ENCODE measurements around the gene ICA1.
"Not testable (repeated sequence)": the region's sequence is repeated elsewhere in the genome, so short reads cannot be mapped to it uniquely, and the experiment has no call there.

Gene ICA1

DNA sequence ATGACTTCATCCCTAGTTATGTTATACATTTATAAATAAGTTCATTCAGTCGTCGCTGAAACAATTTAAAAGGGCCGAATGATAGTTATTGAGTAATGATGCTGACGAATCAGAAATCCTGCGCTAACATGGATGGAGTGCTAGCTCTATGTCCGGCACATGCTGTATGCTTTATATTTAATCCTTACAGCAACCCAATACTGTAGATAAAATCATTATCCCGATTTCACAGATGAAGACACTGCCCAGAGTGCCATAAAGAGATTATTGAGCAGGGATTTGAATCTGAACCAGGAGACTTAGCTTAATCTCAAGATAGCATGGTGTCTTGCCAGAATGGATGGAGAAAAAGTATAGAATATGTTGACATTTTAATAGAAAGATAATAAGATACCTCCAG is 1.1 kb upstream of the ICA1 start:
- DNase-seq (ENCODE audit: low read depth in 2 of 2) = no peak

DNA sequence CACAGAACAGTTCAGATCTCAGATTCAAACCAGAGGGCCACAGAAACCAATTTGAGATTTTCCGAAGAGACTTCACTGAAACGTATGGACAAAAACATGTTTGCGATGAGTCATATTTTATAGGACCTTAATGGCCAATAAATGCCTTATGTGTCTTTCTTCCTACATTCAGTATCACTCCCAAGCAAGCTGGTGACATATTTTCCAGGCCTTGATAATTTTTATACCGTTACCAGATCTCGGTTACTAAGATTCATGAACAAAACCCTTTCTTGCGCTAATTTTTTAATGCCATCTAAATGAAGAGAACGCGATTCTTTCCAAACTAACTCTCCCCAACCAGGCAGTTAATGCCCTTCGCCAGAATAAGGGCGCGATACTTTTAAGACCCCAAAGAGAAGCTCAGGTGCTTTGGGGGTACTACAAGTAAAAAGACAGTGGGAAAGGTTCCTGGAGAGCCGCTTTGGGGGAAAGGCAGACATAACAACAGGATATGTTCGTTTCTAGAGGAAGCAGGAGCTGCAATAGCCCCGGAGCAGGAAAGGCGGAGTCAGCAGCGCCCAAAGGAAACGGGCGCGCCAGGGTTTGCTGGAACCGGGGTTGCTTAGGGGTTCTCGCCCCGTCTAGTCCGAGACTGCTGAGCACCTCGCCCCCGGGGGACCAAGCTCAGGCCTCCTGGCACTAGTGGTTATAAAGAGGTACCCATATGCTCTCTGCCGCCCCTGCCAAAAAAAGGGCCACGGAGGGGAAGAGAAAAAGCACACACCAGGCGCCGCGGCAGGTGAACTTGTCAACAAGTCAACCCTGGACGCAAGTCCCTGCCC is 884 bp downstream of the ICA1 start:
- no peak for DNase-seq (ENCODE audit: low read depth in 2 of 2)

DNA sequence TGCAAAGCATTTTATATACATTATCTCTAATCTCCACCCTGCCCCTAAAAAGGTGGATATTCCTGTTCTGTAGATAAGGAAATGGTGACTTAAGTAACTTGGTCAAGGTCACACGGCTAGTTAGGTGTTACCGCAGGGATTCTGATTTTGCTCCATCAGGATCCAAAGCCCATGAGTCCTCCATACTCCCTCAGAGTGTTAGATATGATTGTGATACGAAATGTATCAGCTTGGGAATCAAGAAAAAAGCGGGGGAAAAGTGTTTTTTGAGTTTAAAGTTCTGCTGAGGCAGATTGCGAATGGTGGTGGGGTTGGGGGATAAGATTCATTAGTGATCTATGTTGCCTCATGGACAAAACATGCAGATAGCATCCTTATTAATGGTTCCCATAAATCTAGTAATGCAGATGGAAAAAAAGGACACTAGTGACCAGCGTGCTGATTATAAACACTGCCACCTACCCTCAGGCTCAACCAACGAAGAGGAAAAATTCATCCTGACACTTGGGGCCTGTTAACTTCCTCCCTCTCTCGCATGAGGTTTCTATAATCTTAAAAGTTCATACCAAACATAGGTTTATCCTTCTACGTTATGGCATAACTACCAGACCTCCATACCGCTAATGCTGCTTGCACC is 2.3 kb downstream of the ICA1 start:
- DNase-seq (ENCODE audit: low read depth in 2 of 2) = no peak

DNA sequence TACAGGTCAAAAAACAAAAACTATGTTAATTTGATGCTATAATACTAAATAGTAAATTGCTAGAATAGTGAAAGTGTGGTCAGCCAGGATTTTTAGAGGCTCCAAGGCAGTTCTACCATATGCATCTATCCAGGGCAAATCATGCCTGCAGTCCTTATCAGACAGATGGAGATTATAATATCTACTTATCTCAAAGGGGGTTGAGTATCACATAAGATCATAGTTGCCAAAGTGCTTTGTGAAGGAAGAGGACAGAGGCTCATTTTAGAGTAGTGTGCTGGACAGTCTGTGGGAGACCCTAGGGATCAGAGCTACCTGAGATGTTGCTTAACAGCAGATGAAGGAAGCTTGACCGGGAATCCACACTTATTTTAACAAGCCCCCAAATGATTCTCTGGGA is 3.2 kb downstream of the ICA1 start:
- DNase-seq (ENCODE audit: low read depth in 2 of 2) = no peak

DNA sequence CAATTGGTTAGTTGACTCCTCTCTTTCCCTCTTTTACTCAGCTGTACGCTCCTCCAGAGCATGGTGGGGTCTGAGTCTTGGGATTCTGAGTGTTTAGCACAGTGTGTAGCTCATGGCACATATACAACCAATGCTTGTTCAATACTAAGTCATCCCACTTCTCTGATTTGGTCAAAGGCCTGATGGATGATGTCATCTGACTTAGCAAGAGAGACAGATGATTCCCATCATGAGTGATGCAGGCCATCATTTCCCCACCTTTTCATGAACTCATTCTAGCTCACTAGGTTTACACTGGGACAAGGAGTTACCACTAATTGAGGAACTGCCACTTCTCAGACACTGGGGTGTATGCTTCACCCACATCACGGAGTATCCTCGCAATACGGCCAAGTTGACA is 3.8 kb downstream of the ICA1 start:
- no peak for DNase-seq (ENCODE audit: low read depth in 2 of 2)

DNA sequence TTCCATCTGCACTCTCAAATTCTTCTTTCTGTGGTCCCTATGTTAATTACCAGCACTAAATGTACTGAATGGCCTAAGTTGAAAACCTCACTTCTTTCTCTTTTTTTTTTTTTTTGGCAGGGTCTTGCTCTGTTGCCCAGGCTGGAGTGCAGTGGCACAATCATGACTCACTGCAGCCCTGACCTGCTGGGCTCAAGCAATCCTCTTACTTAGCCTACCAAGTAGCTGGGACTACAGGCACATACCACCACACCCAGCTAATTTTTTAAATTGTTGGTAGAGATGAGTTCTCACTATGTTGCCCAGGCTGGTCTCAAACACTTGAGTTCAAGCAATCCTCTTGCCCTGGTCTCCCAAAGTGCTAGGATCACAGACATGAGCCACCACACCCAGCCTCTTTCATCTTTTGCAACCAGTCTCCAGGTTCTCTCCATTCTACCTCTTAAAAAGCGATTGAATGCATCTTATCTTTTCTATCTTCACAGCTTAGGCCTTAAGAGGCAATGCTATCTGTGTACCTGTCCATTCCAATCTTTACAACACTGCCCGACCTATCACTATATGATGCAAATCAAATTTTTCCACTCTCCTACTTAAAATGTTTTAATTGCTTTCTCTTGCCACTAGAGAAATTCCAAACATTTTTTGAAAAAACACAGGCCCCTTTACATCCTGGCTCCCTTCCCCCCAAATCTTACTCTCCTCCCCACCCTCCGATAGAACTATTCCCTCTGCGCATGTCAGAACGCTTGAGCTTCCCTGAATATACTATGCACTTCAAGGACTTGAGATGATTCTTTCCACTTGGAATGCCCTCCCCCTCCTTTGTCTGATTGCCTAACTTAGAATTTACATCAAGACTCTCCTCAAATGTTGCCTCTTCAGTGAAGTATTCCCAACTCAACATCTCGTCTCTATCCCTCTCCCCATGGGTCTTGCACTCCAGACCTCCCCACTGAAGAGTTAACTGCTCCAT is 6.0 kb downstream of the ICA1 start:
- no peak for DNase-seq (ENCODE audit: low read depth in 2 of 2)

DNA sequence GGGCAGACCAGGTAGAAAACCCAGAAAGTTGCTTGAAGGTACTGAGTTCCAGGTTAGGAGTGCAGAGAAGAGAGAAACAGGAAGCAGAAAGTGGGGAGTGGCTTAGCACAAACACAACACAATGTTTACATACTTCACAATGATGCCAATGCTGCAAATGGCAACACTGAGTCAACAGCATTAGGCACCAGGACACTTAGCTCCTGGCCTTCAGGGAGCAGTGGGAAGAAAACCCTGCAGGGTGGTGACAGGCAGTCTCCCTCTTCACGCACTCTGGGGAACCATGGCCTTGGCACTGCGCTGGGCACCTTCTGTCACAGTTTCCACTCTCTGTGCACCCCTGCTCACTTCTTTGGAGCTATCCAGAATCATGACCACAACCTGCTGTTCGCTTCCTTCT is 7.3 kb downstream of the ICA1 start:
- DNase-seq (ENCODE audit: low read depth in 2 of 2) = no peak

DNA sequence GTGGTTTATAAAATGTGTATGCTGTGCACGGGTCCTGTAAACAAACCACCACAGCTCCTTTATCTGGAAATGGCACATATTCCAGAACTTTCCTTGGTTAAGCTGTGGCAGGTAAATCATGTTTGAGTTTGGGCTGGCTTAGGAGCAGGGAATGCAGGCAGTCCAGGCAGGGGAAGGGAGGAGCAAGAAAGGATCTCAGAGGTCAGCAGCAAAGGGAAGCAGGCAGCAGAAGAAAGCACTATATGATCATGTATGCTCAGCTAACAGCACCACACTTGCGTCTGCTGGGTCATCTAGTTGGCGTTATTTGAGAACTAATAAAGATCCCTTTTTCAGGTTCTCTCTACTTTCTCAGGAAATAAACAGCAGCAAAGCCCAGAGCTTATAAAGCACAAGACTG is 7.8 kb downstream of the ICA1 start:
- DNase-seq (ENCODE audit: low read depth in 2 of 2) = no peak

DNA sequence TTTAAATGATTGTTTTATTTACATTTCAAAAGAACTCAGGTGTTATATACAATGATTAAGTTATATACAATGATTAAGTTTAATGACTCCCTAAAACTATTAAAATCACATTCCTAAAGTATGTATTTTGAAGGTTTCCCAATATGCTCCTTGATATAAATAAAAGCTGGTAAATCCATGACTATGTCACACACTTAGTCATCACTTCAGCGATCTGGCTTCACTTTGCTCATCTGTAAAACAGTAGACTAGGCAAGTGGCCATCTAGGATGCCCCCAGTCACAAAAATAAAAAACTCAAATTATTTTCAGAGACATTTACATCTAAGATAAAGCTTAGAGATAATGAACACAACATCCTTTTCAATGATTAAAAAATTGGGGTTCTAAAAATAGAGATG is 10.8 kb downstream of the ICA1 start:
- DNase-seq (ENCODE audit: low read depth in 2 of 2) = no peak

DNA sequence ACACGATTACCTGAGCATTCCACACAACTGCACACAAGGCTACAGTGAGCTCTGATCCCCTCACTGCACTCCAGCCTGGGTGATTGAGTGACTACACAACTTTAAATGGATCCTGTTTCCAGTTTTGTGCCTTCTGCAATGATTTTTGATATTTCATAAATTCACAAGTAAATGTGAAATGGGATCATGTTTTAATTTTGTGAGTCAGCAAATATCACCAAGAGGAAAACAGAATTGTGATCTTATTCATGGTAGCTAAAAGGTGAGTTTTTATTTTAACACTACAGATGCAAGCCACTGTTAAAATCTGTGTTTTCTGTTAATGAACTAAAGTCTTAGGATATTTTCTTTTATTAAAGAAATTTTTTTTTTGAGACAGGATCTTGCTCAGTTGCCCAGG is 11.4 kb downstream of the ICA1 start:
- DNase-seq (ENCODE audit: low read depth in 2 of 2) = no peak

DNA sequence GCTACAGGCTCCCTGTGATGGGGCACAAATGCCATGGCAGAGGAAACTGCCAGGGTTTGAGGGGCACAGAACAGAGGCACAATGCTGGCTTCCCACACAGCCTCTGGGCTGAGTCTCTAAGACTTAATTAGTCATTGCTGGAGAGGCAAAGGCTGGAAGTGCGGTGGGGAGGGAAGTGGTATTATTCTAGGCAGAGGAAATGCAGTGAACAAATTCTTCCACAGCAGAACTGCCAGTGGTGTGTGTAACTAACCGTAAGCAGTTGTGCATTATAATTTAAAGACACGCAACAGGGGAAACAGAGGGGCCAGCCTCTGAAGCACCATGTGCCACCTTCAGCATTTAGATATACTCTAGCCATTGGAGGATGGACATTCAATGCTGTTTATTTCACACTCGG is 12.8 kb downstream of the ICA1 start:
- DNase-seq (ENCODE audit: low read depth in 2 of 2) = no peak

DNA sequence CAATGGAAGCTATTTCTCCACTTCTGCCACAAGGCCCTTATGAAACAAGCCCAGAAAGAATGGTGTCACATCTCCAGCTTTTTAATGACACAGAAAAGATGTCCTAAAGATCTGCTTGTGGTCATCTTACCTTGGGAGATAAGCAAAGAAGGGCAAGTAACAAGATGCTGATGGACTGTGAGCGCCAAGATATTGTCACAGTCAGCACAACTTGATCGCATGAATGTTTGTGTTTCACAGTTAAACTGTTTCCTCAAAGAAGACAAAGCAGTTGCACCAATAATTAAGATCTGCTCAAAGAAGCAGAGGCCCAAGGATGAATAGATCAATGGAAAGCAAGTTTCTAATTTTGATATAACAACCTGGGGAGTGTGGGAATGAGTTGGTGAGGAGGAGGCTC is 15.9 kb downstream of the ICA1 start:
- no peak for DNase-seq (ENCODE audit: low read depth in 2 of 2)

DNA sequence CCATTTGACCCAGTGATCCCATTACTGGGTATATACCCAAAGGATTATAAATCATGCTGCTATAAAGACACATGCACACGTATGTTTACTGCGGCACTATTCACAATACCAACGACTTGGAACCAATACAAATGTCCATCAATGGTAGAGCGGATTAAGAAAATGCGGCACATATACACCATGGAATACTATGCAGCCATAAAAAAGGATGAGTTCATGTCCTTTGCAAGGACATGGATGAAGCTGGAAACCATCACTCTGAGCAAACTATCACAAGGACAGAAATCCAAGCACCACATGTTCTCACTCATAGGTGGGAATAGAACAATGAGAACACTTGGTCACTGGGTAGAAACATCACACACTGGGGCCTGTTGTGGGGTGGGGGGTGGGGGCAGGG is 16.9 kb downstream of the ICA1 start:
- not testable (repeated sequence) for DNase-seq (ENCODE audit: low read depth in 2 of 2)

DNA sequence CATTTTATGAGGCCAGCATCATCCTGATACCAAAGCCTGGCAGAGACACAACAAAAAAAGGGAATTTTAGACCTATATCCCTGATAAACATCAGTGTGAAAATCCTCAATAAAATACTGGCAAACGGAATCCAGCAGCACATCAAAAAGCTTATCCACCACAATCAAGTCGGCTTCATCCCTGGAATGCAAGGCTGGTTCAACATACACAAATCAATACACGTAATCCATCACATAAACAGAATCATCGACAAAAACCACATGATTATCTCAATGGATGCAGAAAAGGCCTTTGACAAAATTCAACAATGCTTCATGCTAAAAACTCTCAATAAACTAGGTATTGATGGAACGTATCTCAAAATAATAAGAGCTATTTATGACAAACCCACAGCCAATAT is 18.9 kb downstream of the ICA1 start:
- not testable (repeated sequence) for DNase-seq (ENCODE audit: low read depth in 2 of 2)

DNA sequence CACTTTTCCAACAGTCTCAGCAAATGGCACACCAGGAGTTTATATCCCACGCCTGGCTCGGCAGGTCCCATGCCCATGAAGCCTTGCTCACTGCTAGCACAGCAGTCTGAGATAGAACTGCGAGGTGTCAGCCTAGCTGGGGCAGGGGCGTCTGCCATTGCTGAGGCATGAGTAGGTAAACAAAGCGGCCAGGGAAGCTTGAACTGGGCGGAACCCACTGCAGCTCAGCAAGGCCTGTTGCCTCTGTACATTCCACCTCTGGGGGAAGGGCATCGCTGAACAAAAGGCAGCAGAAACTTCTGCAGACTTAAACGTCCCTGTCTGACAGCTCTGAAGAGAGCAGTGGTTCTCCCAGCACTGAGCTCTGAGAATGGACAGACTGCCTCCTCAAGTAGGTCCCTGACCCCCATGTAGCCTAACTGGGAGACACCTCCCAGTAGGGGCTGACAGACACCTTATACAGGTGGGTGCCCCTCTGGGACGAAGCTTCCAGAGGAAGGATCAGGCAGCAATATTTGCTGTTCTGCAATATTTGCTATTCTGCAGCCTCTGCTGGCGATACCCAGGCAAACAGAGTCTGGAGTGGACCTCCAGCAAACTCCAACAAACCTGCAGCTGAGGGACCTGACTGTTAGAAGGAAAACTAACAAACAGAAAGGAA is 22.1 kb downstream of the ICA1 start:
- not testable (repeated sequence) for DNase-seq (ENCODE audit: low read depth in 2 of 2)

DNA sequence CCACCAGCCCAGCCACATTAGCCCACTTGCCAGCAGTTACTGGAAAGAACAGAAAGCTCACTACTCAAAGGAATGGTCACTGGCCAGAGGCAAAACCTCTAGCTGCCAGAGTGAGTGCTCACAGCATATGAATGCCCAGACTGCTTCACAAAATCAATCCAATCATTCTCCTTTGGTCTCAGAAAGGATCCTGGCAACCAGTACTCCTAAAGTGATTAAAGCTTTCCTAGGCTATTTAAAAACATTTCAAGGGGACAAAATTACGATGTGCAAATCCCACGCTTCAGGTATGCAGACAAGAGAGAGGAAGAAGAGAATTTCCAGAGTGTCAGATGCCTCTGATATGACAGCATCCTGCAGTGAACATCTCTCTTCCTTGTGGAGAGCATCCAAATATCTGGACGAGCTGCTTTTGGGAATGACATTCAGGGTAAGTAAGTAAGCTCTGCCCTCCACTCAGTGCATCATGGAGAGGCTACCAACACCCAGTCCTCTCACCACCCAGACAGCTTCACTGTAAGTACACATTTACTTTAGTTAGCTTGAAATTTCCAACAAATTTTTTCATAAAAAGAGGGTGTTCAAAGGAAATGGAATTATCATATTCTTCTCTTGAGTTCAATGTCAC is 25.1 kb downstream of the ICA1 start:
- DNase-seq (ENCODE audit: low read depth in 2 of 2) = no peak

DNA sequence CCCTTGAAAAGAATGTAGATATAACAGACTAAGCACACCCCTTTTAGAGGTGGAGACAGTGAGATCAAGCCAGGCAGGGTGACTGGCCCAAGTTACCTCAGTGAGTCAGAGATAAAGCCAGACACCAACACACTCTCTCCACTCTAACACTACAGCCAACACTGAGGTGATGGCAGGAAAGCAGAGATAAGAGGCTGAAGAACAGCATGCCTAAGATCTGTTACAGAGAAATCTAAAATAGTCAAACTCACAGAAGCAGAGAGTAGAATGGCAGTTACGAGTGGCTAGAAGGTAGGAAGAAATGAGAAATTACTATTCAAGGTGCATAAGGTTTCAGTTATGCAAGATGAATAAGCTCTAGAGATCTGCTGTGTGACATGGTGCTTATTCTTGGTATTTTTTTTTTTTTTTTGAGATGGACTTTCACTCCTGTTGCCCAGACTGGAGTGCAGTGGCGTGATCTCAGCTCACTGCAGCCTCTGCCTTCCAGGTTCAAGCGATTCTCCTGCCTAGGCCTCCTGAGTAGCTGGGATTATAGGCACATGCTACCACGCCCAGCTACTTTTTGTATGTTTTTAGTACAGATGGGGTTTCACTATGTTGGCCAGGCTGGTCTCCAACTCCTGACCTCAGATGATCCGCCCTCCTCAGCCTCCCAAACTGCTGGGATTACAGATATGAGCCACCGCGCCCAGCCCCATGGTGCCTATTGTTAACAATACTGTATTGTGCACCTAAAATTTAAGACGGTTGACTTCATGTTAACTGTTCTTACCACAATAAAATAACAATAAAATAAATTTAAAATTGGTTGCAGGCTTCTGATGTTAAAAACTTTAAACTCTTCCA is 28.7 kb downstream of the ICA1 start:
- DNase-seq (ENCODE audit: low read depth in 2 of 2) = no peak

DNA sequence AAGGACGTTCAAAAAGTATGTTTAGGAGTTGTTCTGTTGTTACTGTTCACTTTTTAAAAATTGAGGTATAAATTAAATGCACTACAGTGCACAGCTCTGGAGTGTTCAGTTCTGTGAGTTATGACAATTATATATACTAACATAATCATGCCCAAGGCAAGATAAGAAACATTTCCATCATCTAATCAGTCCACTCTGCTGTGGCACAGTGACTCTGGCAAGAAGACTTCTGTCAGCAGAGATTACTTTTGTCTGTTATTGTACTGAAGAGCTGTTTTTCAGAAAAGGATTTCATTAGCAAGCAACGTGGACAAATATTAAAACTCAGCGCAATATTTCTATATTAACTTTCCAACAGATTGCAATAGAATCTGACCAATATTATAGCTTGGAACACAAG is 32.0 kb downstream of the ICA1 start:
- no peak for DNase-seq (ENCODE audit: low read depth in 2 of 2)

DNA sequence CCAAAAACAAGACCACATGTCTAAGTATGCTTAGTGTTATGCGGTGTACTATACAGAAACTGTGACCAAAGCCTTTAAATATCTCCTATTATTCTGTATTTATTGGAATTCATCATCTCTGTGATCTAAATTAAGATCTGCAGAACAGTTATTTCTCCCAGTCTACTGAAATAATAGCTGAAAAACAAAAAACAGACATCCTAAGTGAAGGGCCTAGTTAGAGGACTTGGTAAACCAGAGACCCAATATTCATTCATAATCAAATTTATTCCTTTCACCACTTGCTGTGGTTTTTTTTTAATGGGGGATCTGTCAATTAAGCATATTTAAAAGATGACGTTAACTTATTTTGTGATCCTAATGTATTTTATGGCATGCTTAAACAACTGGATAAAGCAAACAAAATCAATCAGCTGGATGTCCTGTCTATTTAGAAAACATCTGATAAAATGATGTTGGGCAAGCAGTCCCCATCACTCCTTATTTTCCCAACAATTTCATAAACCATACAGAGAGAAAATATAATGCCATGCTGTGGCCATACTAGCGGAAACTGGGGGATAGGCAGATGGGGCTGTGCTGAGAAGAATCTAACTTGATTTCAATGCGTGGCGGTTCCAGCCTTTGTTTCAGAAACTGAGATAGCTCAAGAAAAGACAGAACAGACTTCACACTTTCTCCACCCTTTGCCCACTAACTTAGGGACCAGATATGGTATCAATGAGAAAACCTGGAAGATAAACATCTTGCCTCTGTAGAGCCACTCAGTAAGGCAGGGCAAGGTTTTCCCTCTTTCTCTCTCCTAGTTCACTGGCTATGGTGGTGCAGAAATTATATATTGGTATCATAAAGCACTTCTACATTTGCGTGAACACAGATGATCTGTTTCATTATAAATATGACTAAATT is 32.9 kb downstream of the ICA1 start:
- no peak for DNase-seq (ENCODE audit: low read depth in 2 of 2)
